ENCODE results near the gene SMIM10L2A.
"Not testable (repeated sequence)": the region's sequence is repeated elsewhere in the genome, so short reads cannot be mapped to it uniquely, and the experiment has no call there.

The SMIM10L2A gene

GRCh38 chrX:135461756-135462155 lies 40.0 kb downstream of the SMIM10L2A start:
- DNase-seq: not testable (repeated sequence)

- DNase-seq: no peak
Observed at GRCh38 chrX:135463937-135464336, 42.2 kb downstream of the SMIM10L2A start.

- DNase-seq: no peak
Observed at GRCh38 chrX:135476378-135476777, 54.6 kb downstream of the SMIM10L2A start.

GRCh38 chrX:135477576-135477975 lies 55.8 kb downstream of the SMIM10L2A start:
- DNase-seq: peak; percentile 38

Data from kidney glomerular epithelial cell (primary cell).